Thyroid gland (tissue), 4 donors: ENCODE data around the gene FBXO31. TPM values are rescaled to one million over a fixed set of nuclear protein-coding genes. Genes with fewer than 3 reads are reported as not detected.

Experiments used
- DNase-seq, 2 donors: peaks; one replicate each; pipeline ENCODE4 v3.0.0-alpha.2; 2019
- H3K27ac ChIP-seq, 3 donors: fragments of 200-600 bp; sonication (generic); 1 replicate in 2 of 3; 2 replicates in 1 of 3; pipeline ENCODE4 v1.5.1; 2016 to 2019; ENCODE audit warnings: mild to moderate bottlenecking in 1 of 3, moderate library complexity in 1 of 3
- H3K27me3 ChIP-seq: fragments of 200-600 bp; sonication (generic); one replicate; pipeline ENCODE4 v1.5.1; 2019
- H3K36me3 ChIP-seq, 2 donors: fragments of 200-600 bp; sonication (generic); one replicate each; pipeline ENCODE4 v1.5.1; 2016 to 2019
- H3K4me1 ChIP-seq, 2 donors: fragments of 200-600 bp; sonication (generic); one replicate each; pipeline ENCODE4 v1.5.1; 2017 to 2019
- H3K4me3 ChIP-seq, 3 donors: fragments of 200-600 bp; sonication (generic); replicated peaks in 1 of 3; 1 replicate in 2 of 3; 2 replicates in 1 of 3; pipeline ENCODE4 v1.5.1; 2016; ENCODE audit warnings: mild to moderate bottlenecking in 1 of 3
- H3K9me3 ChIP-seq: fragments of 200-600 bp; sonication (generic); one replicate; pipeline ENCODE4 v1.5.1; 2017
- POLR2A ChIP-seq, 2 donors: fragments of 450-650 bp; IDR thresholded peaks; one replicate each; pipeline ENCODE4 v1.6.1; 2017; ENCODE audit warnings: antibody characterized with exemption in 2 of 2, mild to moderate bottlenecking in 2 of 2, moderate library complexity in 1 of 2
- WGBS, 2 donors: methylation state at CpG; one replicate each; pipeline ENCODE4 v1.1.5; 2017; 5-methylcytosine and 5-hydroxymethylcytosine counted together
- intact Hi-C: fragments of 100-400 bp; cut with DNase I; formaldehyde crosslinking; loops from one replicate; pipeline ENCODE4 v1.15.1; 2023
- total RNA-seq, 4 donors: library from RNA; depleted of rRNA; stranded (reverse); fragments of >200 nt; gene quantifications; one replicate each; pipeline ENCODE4 v1.2.3, GENCODE V29; 2016
- TF ChIP-seq, protein P1 (sequence below), 6 experiments: fragments of 200-600 bp in 3 of 6; fragments of 450-650 bp in 3 of 6; sonication (generic) in 3 of 6; IDR thresholded peaks; one replicate each; pipeline ENCODE4 v1.5.1; 2016 to 2019; ENCODE audit warnings: antibody characterized with exemption in 6 of 6, mild to moderate bottlenecking in 2 of 6, inconsistent platforms in 1 of 6, moderate library complexity in 1 of 6

Gene FBXO31
- total RNA-seq, 4 donors from 2014 or later: 23.8 to 62.5 (median 54.9) TPM

- no peak for DNase-seq
- Histone ChIP-seq H3K36me3 (peaks cover 20 to 44% of the 10 kb centered on the region in 2 donors), H3K9me3 (no peaks in the 10 kb centered on the region), H3K27ac (no peak overlapping the region), H3K4me3 (no peak overlapping the region), H3K27me3 (no peaks in the 10 kb centered on the region), H3K4me1 (peaks cover 0 to under 1% of the 10 kb centered on the region in 2 donors)
- TF ChIP-seq, protein P1, sequence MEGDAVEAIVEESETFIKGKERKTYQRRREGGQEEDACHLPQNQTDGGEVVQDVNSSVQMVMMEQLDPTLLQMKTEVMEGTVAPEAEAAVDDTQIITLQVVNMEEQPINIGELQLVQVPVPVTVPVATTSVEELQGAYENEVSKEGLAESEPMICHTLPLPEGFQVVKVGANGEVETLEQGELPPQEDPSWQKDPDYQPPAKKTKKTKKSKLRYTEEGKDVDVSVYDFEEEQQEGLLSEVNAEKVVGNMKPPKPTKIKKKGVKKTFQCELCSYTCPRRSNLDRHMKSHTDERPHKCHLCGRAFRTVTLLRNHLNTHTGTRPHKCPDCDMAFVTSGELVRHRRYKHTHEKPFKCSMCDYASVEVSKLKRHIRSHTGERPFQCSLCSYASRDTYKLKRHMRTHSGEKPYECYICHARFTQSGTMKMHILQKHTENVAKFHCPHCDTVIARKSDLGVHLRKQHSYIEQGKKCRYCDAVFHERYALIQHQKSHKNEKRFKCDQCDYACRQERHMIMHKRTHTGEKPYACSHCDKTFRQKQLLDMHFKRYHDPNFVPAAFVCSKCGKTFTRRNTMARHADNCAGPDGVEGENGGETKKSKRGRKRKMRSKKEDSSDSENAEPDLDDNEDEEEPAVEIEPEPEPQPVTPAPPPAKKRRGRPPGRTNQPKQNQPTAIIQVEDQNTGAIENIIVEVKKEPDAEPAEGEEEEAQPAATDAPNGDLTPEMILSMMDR (IDR thresholded peaks at IDR 0.05): no peak
- TF ChIP-seq POLR2A (IDR thresholded peaks at IDR 0.05): no peak
- 95% methylated on average over 17 of the region's 17 CpGs for WGBS, 2 donors
- intact Hi-C loops: no loop called here
These were observed 44.4 kb downstream of the FBXO31 start for GRCh38 chr16:87339086-87339723.

GRCh38 chr16:87338155-87338765 lies 45.3 kb downstream of the FBXO31 start:
- TF ChIP-seq, protein P1 (IDR thresholded peaks at IDR 0.05): no peak
- no peak for TF ChIP-seq POLR2A (IDR thresholded peaks at IDR 0.05)
- WGBS, 2 donors: 86 to 88% methylated on average over 13 to 16 of the region's 18 CpGs

DNA sequence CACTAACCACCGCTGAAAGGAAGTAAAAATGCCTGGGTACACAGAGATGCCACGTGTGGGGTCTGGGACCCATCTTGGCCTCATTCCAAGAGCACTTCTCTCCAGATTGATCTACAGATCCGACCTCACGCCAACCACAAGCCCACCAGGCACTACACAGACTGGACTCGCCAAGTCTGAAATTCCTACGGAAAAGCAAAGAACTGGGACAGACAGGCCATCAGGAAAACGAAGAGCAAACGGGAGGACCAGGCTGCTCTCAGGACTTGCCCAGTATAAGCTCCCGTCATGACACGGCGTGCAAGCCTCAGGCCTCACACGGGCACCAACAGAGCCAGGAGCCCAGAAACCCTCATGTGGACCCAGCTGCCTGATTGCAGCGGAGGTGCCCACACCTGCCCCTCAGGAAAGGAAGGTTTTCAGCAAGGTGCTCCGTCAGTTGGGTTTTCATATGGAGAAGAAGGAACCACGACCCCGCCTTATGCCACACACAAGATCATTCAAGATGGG lies 46.3 kb downstream of the FBXO31 start:
- Histone ChIP-seq H3K27ac (no peak overlapping the region), H3K4me1 (no peaks in the 10 kb centered on the region), H3K36me3 (peaks cover 32 to 47% of the 10 kb centered on the region in 2 donors), H3K27me3 (no peaks in the 10 kb centered on the region), H3K4me3 (no peak overlapping the region), H3K9me3 (no peaks in the 10 kb centered on the region)
- TF ChIP-seq, protein P1 (IDR thresholded peaks at IDR 0.05): no peak
- TF ChIP-seq POLR2A (IDR thresholded peaks at IDR 0.05): no peak
- intact Hi-C loops: no loop called here
- 78 to 87% methylated on average over 16 of the region's 16 CpGs for WGBS, 2 donors
- DNase-seq: no peak

More at GRCh38 chr16:87338155-87338765, 45.3 kb downstream of the FBXO31 start:
- H3K27ac ChIP-seq: no peak overlapping the region
- intact Hi-C loops: no loop called here
- H3K36me3 ChIP-seq: peaks cover 26 to 50% of the 10 kb centered on the region in 2 donors
- no peak for DNase-seq
- H3K9me3 ChIP-seq: no peaks in the 10 kb centered on the region
- no peaks in the 10 kb centered on the region for H3K4me1 ChIP-seq
- H3K4me3 ChIP-seq: no peak overlapping the region
- no peaks in the 10 kb centered on the region for H3K27me3 ChIP-seq

DNA sequence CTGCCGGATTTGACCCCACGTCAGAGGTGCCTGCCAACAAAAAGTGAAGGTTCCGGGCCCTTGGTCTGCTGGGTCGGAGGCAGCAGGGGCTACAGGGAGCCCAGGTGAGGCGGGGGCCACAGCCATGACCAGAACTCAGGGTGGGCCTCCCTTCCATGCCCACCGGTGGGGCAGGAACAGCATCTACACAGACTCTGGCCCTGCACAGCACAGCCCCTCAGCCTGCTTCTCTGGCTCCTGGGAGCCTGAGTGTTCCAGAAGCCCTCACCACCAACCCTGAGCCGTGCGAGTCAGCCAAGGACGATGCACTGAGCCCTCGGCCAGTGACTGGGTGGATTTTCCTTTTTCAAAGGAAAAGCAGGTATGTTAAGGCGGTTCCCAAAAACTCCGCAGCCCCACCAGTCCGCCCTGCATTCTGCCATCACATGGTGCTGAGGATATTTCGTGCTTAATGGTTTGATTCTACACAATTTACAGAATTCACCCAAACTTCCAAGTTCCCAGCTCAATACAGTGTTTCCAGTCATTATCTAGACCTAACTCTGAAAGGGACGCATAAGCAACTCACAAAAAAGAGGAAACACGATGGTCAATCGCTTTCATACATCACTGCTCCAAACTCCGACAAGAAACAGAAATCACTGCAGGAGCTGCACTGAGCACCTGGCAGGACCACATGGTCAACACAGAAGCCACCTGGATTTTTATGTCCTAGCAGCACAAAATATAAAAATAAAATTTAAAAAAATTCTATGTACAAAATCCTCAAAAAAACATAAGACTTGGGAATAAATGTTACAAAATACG lies 46.9 kb downstream of the FBXO31 start:
- intact Hi-C loops: no loop called here
- peaks cover 33 to 43% of the 10 kb centered on the region in 2 donors for H3K36me3 ChIP-seq
- TF ChIP-seq POLR2A (IDR thresholded peaks at IDR 0.05): no peak
- TF ChIP-seq, protein P1 (IDR thresholded peaks at IDR 0.05): no peak
- no peak overlapping the region for H3K4me3 ChIP-seq
- no peaks in the 10 kb centered on the region for H3K4me1 ChIP-seq
- 89 to 95% methylated on average over 17 to 19 of the region's 19 CpGs for WGBS, 2 donors
- H3K9me3 ChIP-seq: no peaks in the 10 kb centered on the region
- H3K27me3 ChIP-seq: no peaks in the 10 kb centered on the region
- no peak overlapping the region for H3K27ac ChIP-seq
- DNase-seq: no peak
